Ishikawa (cell line): ENCODE measurements around the gene PLXNA4.

Experiments
- EP300 ChIP-seq: IDR thresholded peaks from 2 replicates; pipeline ENCODE4 v1.6.1; 2012; ENCODE audit warnings: borderline replicate concordance
- YY1 ChIP-seq: IDR thresholded peaks from 2 replicates; pipeline ENCODE4 v1.6.1; 2012; ENCODE audit warnings: low read depth
- TF ChIP-seq, protein P1 (sequence below): IDR thresholded peaks from 2 replicates; pipeline ENCODE4 v1.6.1; 2012; ENCODE audit warnings: low read depth, mild to moderate bottlenecking

DNA sequence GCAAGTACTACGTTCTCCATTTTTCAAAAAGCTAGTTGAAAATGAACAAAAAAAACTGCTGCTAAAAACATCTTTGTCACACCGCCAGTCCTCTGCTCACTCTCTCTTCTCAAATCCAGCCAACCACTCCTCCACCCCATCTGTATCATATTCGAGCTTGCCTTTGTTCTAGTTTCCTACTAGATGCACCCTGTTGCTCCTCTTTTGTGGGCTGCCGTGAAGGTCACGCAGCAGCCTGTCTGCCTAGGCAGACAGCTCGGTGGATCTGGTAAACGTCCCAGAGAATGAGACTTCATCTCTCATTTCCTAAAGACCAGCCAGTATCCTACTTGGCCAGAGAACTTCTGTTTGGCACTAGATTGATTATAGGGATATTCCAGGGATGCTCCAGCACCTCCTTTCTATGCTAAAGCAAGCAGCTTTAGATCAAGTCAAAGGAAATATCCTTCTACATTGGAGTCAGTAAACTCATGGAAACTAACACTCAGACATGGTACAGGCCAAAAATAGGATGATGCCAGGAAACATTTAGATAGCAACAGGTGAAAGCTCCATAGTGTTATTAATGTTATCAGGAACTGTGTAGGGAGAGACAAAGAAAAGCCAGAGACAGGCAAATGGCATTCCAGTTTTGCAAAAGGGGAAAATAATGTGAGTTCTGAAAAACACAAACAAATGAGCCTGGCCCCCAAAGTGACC is 8.7 kb upstream of the PLXNA4 start:
- no peak for TF ChIP-seq YY1
- no peak for TF ChIP-seq EP300
- TF ChIP-seq, protein P1, sequence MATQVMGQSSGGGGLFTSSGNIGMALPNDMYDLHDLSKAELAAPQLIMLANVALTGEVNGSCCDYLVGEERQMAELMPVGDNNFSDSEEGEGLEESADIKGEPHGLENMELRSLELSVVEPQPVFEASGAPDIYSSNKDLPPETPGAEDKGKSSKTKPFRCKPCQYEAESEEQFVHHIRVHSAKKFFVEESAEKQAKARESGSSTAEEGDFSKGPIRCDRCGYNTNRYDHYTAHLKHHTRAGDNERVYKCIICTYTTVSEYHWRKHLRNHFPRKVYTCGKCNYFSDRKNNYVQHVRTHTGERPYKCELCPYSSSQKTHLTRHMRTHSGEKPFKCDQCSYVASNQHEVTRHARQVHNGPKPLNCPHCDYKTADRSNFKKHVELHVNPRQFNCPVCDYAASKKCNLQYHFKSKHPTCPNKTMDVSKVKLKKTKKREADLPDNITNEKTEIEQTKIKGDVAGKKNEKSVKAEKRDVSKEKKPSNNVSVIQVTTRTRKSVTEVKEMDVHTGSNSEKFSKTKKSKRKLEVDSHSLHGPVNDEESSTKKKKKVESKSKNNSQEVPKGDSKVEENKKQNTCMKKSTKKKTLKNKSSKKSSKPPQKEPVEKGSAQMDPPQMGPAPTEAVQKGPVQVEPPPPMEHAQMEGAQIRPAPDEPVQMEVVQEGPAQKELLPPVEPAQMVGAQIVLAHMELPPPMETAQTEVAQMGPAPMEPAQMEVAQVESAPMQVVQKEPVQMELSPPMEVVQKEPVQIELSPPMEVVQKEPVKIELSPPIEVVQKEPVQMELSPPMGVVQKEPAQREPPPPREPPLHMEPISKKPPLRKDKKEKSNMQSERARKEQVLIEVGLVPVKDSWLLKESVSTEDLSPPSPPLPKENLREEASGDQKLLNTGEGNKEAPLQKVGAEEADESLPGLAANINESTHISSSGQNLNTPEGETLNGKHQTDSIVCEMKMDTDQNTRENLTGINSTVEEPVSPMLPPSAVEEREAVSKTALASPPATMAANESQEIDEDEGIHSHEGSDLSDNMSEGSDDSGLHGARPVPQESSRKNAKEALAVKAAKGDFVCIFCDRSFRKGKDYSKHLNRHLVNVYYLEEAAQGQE: no peak
